D721Med (cell line): ENCODE data around the gene AGAP1.

ENCODE experiments used
- DNase-seq: peaks from one replicate; pipeline ENCODE4 v3.0.0; 2011; ENCODE audit warnings: low spot score; ENCODE audit not compliant: insufficient read length
- FAIRE-seq: peaks from 2 replicates; lab custom pipeline; 2011; peaks lifted over from hg19 to GRCh38; lab: Jason Lieb, UNC
- CTCF ChIP-seq: IDR thresholded peaks from 2 replicates; pipeline ENCODE4 v1.5.1; 2012; ENCODE audit warnings: mild to moderate bottlenecking, control low read depth; ENCODE audit not compliant: insufficient read depth; ENCODE audit errors: missing control alignments

The AGAP1 gene

GRCh38 chr2:236022128-236022527 lies 528.3 kb downstream of the AGAP1 start:
- no peak for TF ChIP-seq CTCF
- DNase-seq: no peak
- FAIRE-seq: no peak

DNA sequence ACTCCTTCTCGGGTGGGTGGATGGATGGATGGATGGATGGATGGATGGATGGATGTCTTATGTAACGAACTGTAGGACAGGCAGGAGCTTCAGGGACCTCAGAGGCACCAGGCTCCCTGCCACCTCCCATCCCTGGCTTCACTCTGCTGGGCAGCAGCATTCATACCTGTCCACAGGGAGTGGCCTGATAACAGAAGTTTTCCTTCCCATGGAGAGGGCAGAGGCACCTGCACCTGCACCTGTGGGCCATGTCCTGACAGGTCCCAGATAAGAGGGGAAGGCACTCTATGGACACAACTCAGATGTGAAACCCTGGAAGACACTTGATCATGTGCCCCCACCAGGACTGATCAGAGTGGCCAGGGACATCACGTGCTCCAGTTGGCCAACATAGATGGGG lies 532.0 kb downstream of the AGAP1 start:
- no peak for TF ChIP-seq CTCF
- FAIRE-seq: no peak
- DNase-seq: no peak

GRCh38 chr2:236026841-236027240 lies 533.0 kb downstream of the AGAP1 start:
- DNase-seq: no peak
- FAIRE-seq: peak; percentile 16
- TF ChIP-seq CTCF: no peak

GRCh38 chr2:236028066-236028465 lies 534.2 kb downstream of the AGAP1 start:
- DNase-seq (no peak), FAIRE-seq (no peak)
- TF ChIP-seq CTCF: no peak

- no peak for FAIRE-seq
- DNase-seq: no peak
- TF ChIP-seq CTCF: no peak
Observed at GRCh38 chr2:236033462-236033861, 539.6 kb downstream of the AGAP1 start.

- DNase-seq: no peak
- TF ChIP-seq CTCF: no peak
- no peak for FAIRE-seq
Observed at GRCh38 chr2:236034974-236035373, 541.1 kb downstream of the AGAP1 start.

GRCh38 chr2:236036045-236036444 lies 542.2 kb downstream of the AGAP1 start:
- TF ChIP-seq CTCF: no peak
- FAIRE-seq: no peak
- DNase-seq: no peak
